Liver (tissue), 9 donors: ENCODE measurements around the gene CENPX. TPM values are rescaled to one million over a fixed set of nuclear protein-coding genes. Genes with fewer than 3 reads are reported as not detected.

Source experiments
- DNase-seq: peaks from one replicate; pipeline ENCODE4 v3.0.0-alpha.2; 2017; ENCODE audit warnings: low spot score
- H3K27ac ChIP-seq, 2 donors: one replicate each; pipeline ENCODE4 v1.7.0; 2013; ENCODE audit warnings: inconsistent platforms in 2 of 2, low read length in 2 of 2, control low read depth in 1 of 2, low read depth in 1 of 2, mild to moderate bottlenecking in 1 of 2
- H3K27me3 ChIP-seq, 4 donors: one replicate each; pipeline versions ENCODE4 v1.6.1 to v1.7.0; 2013; ENCODE audit warnings: low read length in 3 of 4, inconsistent platforms in 1 of 4, mild to moderate bottlenecking in 1 of 4, moderate library complexity in 1 of 4; ENCODE audit not compliant: control insufficient read depth in 4 of 4, insufficient read depth in 4 of 4
- H3K36me3 ChIP-seq, 4 donors: one replicate each; pipeline versions ENCODE4 v1.6.1 to v1.7.0; 2013; ENCODE audit warnings: low read length in 3 of 4, mild to moderate bottlenecking in 3 of 4, low read depth in 1 of 4, moderate library complexity in 1 of 4; ENCODE audit not compliant: control insufficient read depth in 4 of 4, insufficient read depth in 3 of 4
- H3K4me1 ChIP-seq, 4 donors: one replicate each; pipeline versions ENCODE4 v1.6.1 to v1.7.0; 2013; ENCODE audit warnings: low read length in 3 of 4, mild to moderate bottlenecking in 3 of 4, moderate library complexity in 1 of 4; ENCODE audit not compliant: control insufficient read depth in 4 of 4, insufficient read depth in 4 of 4
- H3K4me3 ChIP-seq, 3 donors: one replicate each; pipeline versions ENCODE4 v1.6.1 to v1.7.0; 2013; ENCODE audit warnings: low read length in 3 of 3, control low read depth in 1 of 3, low read depth in 1 of 3, mild to moderate bottlenecking in 1 of 3
- H3K9ac ChIP-seq, 2 donors: one replicate each; pipeline ENCODE4 v1.7.0; 2013; ENCODE audit warnings: low read length in 2 of 2, mild to moderate bottlenecking in 2 of 2, moderate library complexity in 2 of 2, control low read depth in 1 of 2, low read depth in 1 of 2
- H3K9me3 ChIP-seq, 4 donors: one replicate each; pipeline versions ENCODE4 v1.6.1 to v1.7.0; 2013; ENCODE audit warnings: low read length in 3 of 4; ENCODE audit not compliant: control insufficient read depth in 4 of 4
- ATF3 ChIP-seq: IDR thresholded peaks from 2 replicates; pipeline ENCODE4 v1.6.1; 2016; ENCODE audit warnings: antibody characterized with exemption
- CTCF ChIP-seq: fragments of 150-350 bp; IDR thresholded peaks from 2 replicates; pipeline ENCODE4 v1.5.1; 2017; ENCODE audit warnings: improper control_type of control experiment, low read depth, low read length; ENCODE audit not compliant: missing input control
- EGR1 ChIP-seq, 2 donors: IDR thresholded peaks; 2 replicates each; pipeline ENCODE4 v1.6.1; 2016 to 2018; ENCODE audit warnings: antibody characterized with exemption in 2 of 2, low read depth in 2 of 2
- FOXA1 ChIP-seq: IDR thresholded peaks from 2 replicates; pipeline ENCODE4 v1.6.1; 2016; ENCODE audit warnings: antibody characterized with exemption
- FOXA2 ChIP-seq: IDR thresholded peaks from 2 replicates; pipeline ENCODE4 v1.6.1; 2016; ENCODE audit warnings: antibody characterized with exemption
- GABPA ChIP-seq, 2 donors: IDR thresholded peaks in 1 of 2; conservative IDR thresholded peaks in 1 of 2; 2 replicates each; pipeline ENCODE4 v1.6.1; 2016; ENCODE audit warnings: antibody characterized with exemption in 2 of 2, mild to moderate bottlenecking in 1 of 2, moderate library complexity in 1 of 2
- HNF4A ChIP-seq, 2 donors: conservative IDR thresholded peaks; 2 replicates each; pipeline ENCODE4 v1.6.1; 2016; ENCODE audit warnings: antibody characterized with exemption in 2 of 2, mild to moderate bottlenecking in 2 of 2
- HNF4G ChIP-seq: IDR thresholded peaks from 2 replicates; pipeline ENCODE4 v1.6.1; 2016; ENCODE audit warnings: antibody characterized with exemption
- NR2F2 ChIP-seq: IDR thresholded peaks from 2 replicates; pipeline ENCODE4 v1.6.1; 2016; ENCODE audit warnings: antibody characterized with exemption
- RAD21 ChIP-seq, 2 donors: IDR thresholded peaks; 2 replicates each; pipeline ENCODE4 v1.6.1; 2016; ENCODE audit warnings: antibody characterized with exemption in 2 of 2, mild to moderate bottlenecking in 2 of 2
- REST ChIP-seq: IDR thresholded peaks from 2 replicates; pipeline ENCODE4 v1.6.1; 2016; ENCODE audit warnings: antibody characterized with exemption, mild to moderate bottlenecking
- RXRA ChIP-seq, 2 donors: IDR thresholded peaks; 2 replicates each; pipeline ENCODE4 v1.6.1; 2017 to 2018; ENCODE audit warnings: antibody characterized with exemption in 2 of 2, mild to moderate bottlenecking in 1 of 2
- SP1 ChIP-seq: IDR thresholded peaks from 2 replicates; pipeline ENCODE4 v1.6.1; 2018; ENCODE audit warnings: antibody characterized with exemption, mild to moderate bottlenecking
- TAF1 ChIP-seq: conservative IDR thresholded peaks from 2 replicates; pipeline ENCODE4 v1.6.1; 2016; ENCODE audit warnings: antibody characterized with exemption, mild to moderate bottlenecking
- YY1 ChIP-seq: IDR thresholded peaks from 2 replicates; pipeline ENCODE4 v1.6.1; 2016; ENCODE audit warnings: antibody characterized with exemption, mild to moderate bottlenecking
- WGBS: extraction: QIAGEN DNeasy Blood & Tissue Kit; methylation state at CpG from one replicate; pipeline ENCODE4 v1.1.7; 2013; 5-methylcytosine and 5-hydroxymethylcytosine counted together
- polyA plus RNA-seq, 2 donors: library from polyadenylated mRNA; stranded (reverse) in 1 of 2; unstranded in 1 of 2; fragments of 200-250 nt in 1 of 2; fragments of >200 nt in 1 of 2; fragmentation: Nextera tagmentation in 1 of 2; extraction: Ambion mirVana in 1 of 2; gene quantifications; one replicate each; pipeline versions ENCODE4 v1.2.1 to v1.2.3, GENCODE V29; 2013 to 2015
- total RNA-seq, 2 donors: library from RNA; depleted of rRNA; stranded (reverse); fragments of >200 nt; gene quantifications; one replicate each; pipeline ENCODE4 v1.2.3, GENCODE V29; 2014
- TF ChIP-seq, protein P1 (sequence below): IDR thresholded peaks from 2 replicates; pipeline ENCODE4 v1.6.1; 2016; ENCODE audit warnings: antibody characterized with exemption
- TF ChIP-seq, protein P2 (sequence below): IDR thresholded peaks from 2 replicates; pipeline ENCODE4 v1.6.1; 2016; ENCODE audit warnings: antibody characterized with exemption
- donor health status: healthy.
- donor health status: healthy.
- donor health status: healthy.
- donor health status: healthy.
- donor health status: healthy.

Gene CENPX
- total and polyA plus RNA-seq, 4 donors, result 22.5 to 83.9 (median 44.9) TPM

DNA sequence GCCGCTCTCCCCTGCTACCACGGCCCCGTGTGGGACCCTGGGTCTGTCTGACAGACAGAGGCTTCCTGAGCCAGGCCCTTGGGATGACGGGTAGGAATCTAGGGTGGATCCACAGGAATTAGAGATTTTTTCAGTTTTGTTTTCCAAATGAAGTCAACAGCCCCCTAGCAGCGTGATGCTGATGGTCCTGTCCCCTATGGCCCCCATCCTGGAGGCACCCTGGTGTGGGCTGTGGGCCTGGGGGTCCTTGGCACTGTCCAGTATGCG, 15.5 kb downstream of the CENPX start:
- Histone ChIP-seq H3K36me3 (peaks cover 0 to 9% (median 4%) of the 10 kb centered on the region in 4 donors), H3K27ac (no peak overlapping the region), H3K4me3 (no peak overlapping the region), H3K9ac (no peak overlapping the region), H3K27me3 (no peaks in the 10 kb centered on the region), H3K4me1 (no peaks in the 10 kb centered on the region), H3K9me3 (no peaks in the 10 kb centered on the region)
- TF ChIP-seq EGR1 (IDR thresholded peaks at IDR 0.05; ENCODE audit: low read depth in 2 of 2), result no peak
- TF ChIP-seq HNF4A (conservative IDR thresholded peaks at IDR 0.05), result no peak
- TF ChIP-seq, protein P1, sequence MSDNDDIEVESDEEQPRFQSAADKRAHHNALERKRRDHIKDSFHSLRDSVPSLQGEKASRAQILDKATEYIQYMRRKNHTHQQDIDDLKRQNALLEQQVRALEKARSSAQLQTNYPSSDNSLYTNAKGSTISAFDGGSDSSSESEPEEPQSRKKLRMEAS, result no peak
- TF ChIP-seq NR2F2, result no peak
- TF ChIP-seq YY1, result no peak
- 97% methylated on average over 6 of the region's 6 CpGs for WGBS
- no peak for DNase-seq

GRCh38 chr17:82006468-82007227, 16.0 kb downstream of the CENPX start:
- Histone ChIP-seq H3K4me1 (no peaks in the 10 kb centered on the region), H3K27me3 (no peaks in the 10 kb centered on the region), H3K9me3 (no peaks in the 10 kb centered on the region), H3K27ac (no peak overlapping the region), H3K4me3 (no peak overlapping the region), H3K9ac (no peak overlapping the region), H3K36me3 (peaks cover 0 to 8% (median 4%) of the 10 kb centered on the region in 4 donors)
- 89% methylated on average over 24 of the region's 24 CpGs for WGBS
- DNase-seq, result no peak
- no peak for TF ChIP-seq YY1
- TF ChIP-seq NR2F2, result no peak
- no peak for TF ChIP-seq RXRA (IDR thresholded peaks at IDR 0.05)
- TF ChIP-seq, protein P1, result no peak
- no peak for TF ChIP-seq FOXA2
- TF ChIP-seq FOXA1, result no peak
- no peak for TF ChIP-seq CTCF
- TF ChIP-seq, protein P2, sequence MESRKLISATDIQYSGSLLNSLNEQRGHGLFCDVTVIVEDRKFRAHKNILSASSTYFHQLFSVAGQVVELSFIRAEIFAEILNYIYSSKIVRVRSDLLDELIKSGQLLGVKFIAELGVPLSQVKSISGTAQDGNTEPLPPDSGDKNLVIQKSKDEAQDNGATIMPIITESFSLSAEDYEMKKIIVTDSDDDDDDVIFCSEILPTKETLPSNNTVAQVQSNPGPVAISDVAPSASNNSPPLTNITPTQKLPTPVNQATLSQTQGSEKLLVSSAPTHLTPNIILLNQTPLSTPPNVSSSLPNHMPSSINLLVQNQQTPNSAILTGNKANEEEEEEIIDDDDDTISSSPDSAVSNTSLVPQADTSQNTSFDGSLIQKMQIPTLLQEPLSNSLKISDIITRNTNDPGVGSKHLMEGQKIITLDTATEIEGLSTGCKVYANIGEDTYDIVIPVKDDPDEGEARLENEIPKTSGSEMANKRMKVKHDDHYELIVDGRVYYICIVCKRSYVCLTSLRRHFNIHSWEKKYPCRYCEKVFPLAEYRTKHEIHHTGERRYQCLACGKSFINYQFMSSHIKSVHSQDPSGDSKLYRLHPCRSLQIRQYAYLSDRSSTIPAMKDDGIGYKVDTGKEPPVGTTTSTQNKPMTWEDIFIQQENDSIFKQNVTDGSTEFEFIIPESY, result no peak
- TF ChIP-seq EGR1 (IDR thresholded peaks at IDR 0.05; ENCODE audit: low read depth in 2 of 2), result no peak
- no peak for TF ChIP-seq REST
- TF ChIP-seq SP1, result no peak
- TF ChIP-seq GABPA (IDR thresholded peaks at IDR 0.05 in 1 of 2, conservative IDR thresholded peaks at IDR 0.05 in 1 of 2), result no peak
- no peak for TF ChIP-seq HNF4G
- TF ChIP-seq HNF4A (conservative IDR thresholded peaks at IDR 0.05), result no peak
- TF ChIP-seq ATF3, result no peak
- TF ChIP-seq RAD21 (IDR thresholded peaks at IDR 0.05), result no peak
- no peak for TF ChIP-seq TAF1
